AG09319 (cell line): Measurements from ENCODE around the gene TRIM50.
"Not testable (repeated sequence)": the region's sequence is repeated elsewhere in the genome, so short reads cannot be mapped to it uniquely, and the experiment has no call there.

Experiments
- DNase-seq: peaks from one replicate; pipeline ENCODE4 v3.0.0-alpha.2; 2010; ENCODE audit warnings: low read depth; ENCODE audit errors: extremely low read depth
- CTCF ChIP-seq: IDR thresholded peaks from 2 replicates; pipeline ENCODE4 v1.5.1; 2011; ENCODE audit warnings: low read depth, mild to moderate bottlenecking, inconsistent platforms, low read length, moderate library complexity

The TRIM50 gene

GRCh38 chr7:73364006-73364728, 36.3 kb upstream of the TRIM50 start:
- TF ChIP-seq CTCF: no peak
- DNase-seq: no peak

- DNase-seq: no peak
- no peak for TF ChIP-seq CTCF
Measured at GRCh38 chr7:73363225-73364005, 35.5 kb upstream of the TRIM50 start.

- not testable (repeated sequence) for DNase-seq
Measured at GRCh38 chr7:73360590-73360989, 32.7 kb upstream of the TRIM50 start.

GRCh38 chr7:73359746-73360375, 32.0 kb upstream of the TRIM50 start:
- TF ChIP-seq CTCF: no peak
- no peak for DNase-seq

- no peak for TF ChIP-seq CTCF
- no peak for DNase-seq
Measured at GRCh38 chr7:73359306-73359705, 31.4 kb upstream of the TRIM50 start.

GRCh38 chr7:73358590-73359275, 30.9 kb upstream of the TRIM50 start:
- TF ChIP-seq CTCF: no peak

GRCh38 chr7:73356159-73356558, 28.3 kb upstream of the TRIM50 start:
- DNase-seq: no peak
- TF ChIP-seq CTCF: no peak

More at GRCh38 chr7:73358590-73359275, 30.9 kb upstream of the TRIM50 start:
- no peak for DNase-seq
